ENCODE measurements around the gene PHETA1.

GRCh38 chr12:111366075-111366474 is 2.8 kb downstream of the PHETA1 start:
- TF ChIP-seq CTCF (IDR thresholded peaks at IDR 0.05) = no peak
- no peak for TF ChIP-seq OVOL2 (CRISPR knock-in tag; IDR thresholded peaks at IDR 0.05; ENCODE audit: borderline replicate concordance)
- no peak for TF ChIP-seq SP1 (CRISPR knock-in tag; conservative IDR thresholded peaks at IDR 0.05)
- no peak for TF ChIP-seq ZNF263 (CRISPR knock-in tag; IDR thresholded peaks at IDR 0.05; ENCODE audit: low read depth)
- no peak for TF ChIP-seq ZNF138 (CRISPR knock-in tag; conservative IDR thresholded peaks at IDR 0.05)
- no peak for TF ChIP-seq CREB1 (CRISPR knock-in tag; IDR thresholded peaks at IDR 0.05)
- TF ChIP-seq JAZF1 (CRISPR knock-in tag; IDR thresholded peaks at IDR 0.05) = no peak
- no peak for TF ChIP-seq SMAD4 (CRISPR knock-in tag; IDR thresholded peaks at IDR 0.05)

Measured in WTC11 (cell line).